HAP-1 (cell line): ENCODE data around the gene UVSSA.

Experiments
- DNase-seq, 2 experiments: peaks; one replicate each; pipeline ENCODE4 v3.0.0-alpha.2; 2016 to 2020; ENCODE audit warnings: low spot score in 2 of 2
- H3K27me3 ChIP-seq: fragments of 250-450 bp; sonication (Bioruptor Pico); 2 replicates; pipeline ENCODE4 v1.5.1; 2020; ENCODE audit warnings: low read depth, mild to moderate bottlenecking, moderate library complexity
- H3K36me3 ChIP-seq: fragments of 250-450 bp; sonication (Bioruptor Pico); replicated peaks from 2 replicates; pipeline ENCODE4 v1.5.1; 2020; ENCODE audit warnings: mild to moderate bottlenecking
- H3K4me1 ChIP-seq: fragments of 250-450 bp; sonication (Bioruptor Pico); 2 replicates; pipeline ENCODE4 v1.5.1; 2020; ENCODE audit warnings: mild to moderate bottlenecking
- H3K4me3 ChIP-seq: fragments of 250-450 bp; sonication (Bioruptor Pico); 2 replicates; pipeline ENCODE4 v1.5.1; 2020; ENCODE audit warnings: mild to moderate bottlenecking, moderate library complexity
- H3K9me3 ChIP-seq: fragments of 250-450 bp; sonication (Bioruptor Pico); 2 replicates; pipeline ENCODE4 v1.5.1; 2020; ENCODE audit warnings: mild to moderate bottlenecking, moderate library complexity
- in situ Hi-C: fragments of 300-500 bp; cut with MboI; formaldehyde crosslinking; loops from 3 replicates; pipeline ENCODE4 v1.14.3; 2020; ENCODE audit warnings: low sequenced_read_pairs, inconsistent platforms, mixed read lengths

UVSSA gene

GRCh38 chr4:1373892-1374705, 27.1 kb downstream of the UVSSA start:
- no peak overlapping the region for H3K4me3 ChIP-seq
- in situ Hi-C loops: loop anchor here (25.0 kb wide), 1 partner anchor 263 kb away; no protein-coding TSS in a partner anchor
- H3K4me1 ChIP-seq: peaks cover 6% of the 10 kb centered on the region
- DNase-seq: no peak
- H3K27me3 ChIP-seq: no peaks in the 10 kb centered on the region
- no peaks in the 10 kb centered on the region; the same call in 1 of the 2 replicates for H3K9me3 ChIP-seq
- H3K36me3 ChIP-seq: no peaks in the 10 kb centered on the region

DNA sequence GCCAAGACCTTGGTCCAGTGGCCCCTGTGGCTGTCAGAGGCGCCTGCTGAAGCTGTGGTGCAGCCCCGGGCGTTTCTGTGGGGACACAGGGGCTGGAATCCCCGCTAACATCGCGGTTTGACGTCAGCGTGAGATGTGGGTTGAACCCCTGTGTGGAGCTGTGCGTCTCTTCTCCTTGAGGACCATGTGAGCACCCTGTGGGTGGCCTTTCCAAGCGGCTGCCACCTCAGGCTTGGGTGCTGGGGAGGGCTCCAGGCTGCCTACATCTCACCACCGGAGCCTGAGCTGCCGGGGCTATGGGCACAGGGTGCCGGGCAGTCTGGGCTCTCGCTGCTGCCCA, 27.7 kb downstream of the UVSSA start:
- no peaks in the 10 kb centered on the region for H3K36me3 ChIP-seq
- in situ Hi-C loops: loop anchor here (25.0 kb wide), 1 partner anchor 263 kb away; no protein-coding TSS in a partner anchor
- no peak for DNase-seq
- H3K9me3 ChIP-seq: no peaks in the 10 kb centered on the region; the same call in 1 of the 2 replicates
- H3K27me3 ChIP-seq: no peaks in the 10 kb centered on the region
- H3K4me1 ChIP-seq: peaks cover 2% of the 10 kb centered on the region; the same call in 1 of the 2 replicates
- no peak overlapping the region for H3K4me3 ChIP-seq

DNA sequence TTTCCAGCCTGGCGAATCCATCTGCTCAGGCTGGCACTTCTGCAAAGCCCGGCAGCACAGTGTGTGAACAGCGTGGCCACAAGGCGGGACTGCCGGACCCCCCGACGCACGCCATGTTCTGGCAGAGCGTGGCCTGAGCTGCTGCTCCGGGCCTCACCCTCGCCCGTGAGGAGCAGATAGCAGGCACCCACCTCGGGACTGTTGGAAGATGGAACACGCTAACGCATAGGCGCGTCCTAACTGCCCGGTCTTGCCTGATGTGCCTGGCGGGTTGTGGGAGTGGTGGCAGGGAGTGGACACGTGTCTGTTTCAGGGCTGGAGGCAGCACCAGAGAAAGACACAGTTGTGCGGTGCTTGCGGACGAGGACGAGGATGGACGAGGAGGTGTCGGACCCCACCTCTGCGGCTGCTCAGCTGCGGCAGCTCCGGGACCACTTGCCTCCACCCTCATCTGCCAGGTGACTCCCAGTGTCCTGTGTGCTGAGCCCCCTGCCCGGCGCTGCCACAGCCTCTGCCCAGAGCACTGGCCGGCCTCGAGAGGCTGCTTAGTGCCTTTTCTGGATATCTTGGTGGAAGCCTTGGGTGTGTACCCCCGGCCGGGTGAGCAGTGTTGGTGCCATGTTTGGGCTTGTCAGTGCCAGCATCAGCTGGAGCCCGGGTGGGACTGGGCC, 28.2 kb downstream of the UVSSA start:
- Histone ChIP-seq H3K36me3 (no peaks in the 10 kb centered on the region), H3K4me3 (no peak overlapping the region), H3K27me3 (no peaks in the 10 kb centered on the region), H3K9me3 (no peaks in the 10 kb centered on the region; the same call in 1 of the 2 replicates), H3K4me1 (no peaks in the 10 kb centered on the region)
- in situ Hi-C loops: no loop called here
- no peak for DNase-seq

DNA sequence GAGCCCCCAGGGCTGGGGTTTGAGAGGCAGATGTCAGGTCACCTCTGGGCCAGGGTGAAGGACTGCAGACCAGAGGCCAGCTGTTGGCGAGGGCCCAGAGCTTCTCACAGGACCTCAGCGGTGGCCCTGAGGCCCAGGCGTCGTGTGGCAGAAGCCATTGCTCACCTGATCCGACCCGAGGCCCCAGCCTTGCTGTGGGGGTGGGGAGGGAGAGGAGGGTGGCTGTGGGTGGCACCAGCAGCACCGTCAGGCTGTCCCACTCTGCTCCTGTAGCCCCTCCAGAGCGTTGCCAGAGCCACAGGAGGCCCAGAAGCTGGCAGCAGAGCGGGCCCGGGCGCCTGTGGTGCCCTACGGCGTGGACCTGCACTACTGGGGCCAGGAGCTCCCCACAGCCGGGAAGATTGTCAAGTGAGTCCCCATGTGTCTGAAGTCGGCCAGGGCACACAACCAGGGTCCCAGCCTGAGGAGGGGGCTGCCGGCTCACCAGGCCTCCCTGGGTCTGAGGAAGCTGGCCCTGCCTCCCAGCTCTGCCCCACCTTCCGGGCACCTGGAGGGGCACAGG, 28.8 kb downstream of the UVSSA start:
- no peak for DNase-seq
- Histone ChIP-seq H3K9me3 (no peaks in the 10 kb centered on the region; the same call in 1 of the 2 replicates), H3K27me3 (no peaks in the 10 kb centered on the region), H3K36me3 (no peaks in the 10 kb centered on the region), H3K4me1 (no peaks in the 10 kb centered on the region), H3K4me3 (no peak overlapping the region)
- in situ Hi-C loops: no loop called here

DNA sequence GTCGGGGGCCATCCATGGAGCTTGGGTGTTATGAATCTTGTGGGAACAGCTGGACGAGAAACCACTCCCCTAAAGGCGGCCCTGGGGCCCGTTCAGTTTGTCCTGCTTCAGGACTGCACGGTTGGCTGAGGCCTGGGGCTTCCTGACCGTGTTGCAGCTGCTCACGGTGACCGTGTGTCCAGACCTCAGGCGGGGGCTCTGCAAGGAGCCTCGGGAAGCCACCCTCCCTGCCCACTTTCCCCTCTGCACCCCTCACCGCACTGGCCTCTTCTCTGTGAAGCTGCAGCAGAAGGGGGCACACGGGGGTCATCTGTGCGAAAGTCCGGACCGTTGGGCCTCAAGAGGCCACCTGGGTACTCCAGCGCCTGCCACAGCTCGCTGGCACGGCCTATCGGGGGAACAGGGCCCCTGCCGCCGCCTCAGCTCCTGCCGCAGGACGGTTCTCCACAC, 29.4 kb downstream of the UVSSA start:
- H3K4me3 ChIP-seq: no peak overlapping the region
- in situ Hi-C loops: no loop called here
- no peaks in the 10 kb centered on the region for H3K4me1 ChIP-seq
- no peak for DNase-seq
- H3K27me3 ChIP-seq: no peaks in the 10 kb centered on the region
- H3K36me3 ChIP-seq: no peaks in the 10 kb centered on the region
- H3K9me3 ChIP-seq: no peaks in the 10 kb centered on the region; the same call in 1 of the 2 replicates

- in situ Hi-C loops: no loop called here
- H3K4me3 ChIP-seq: no peak overlapping the region
- H3K27me3 ChIP-seq: no peaks in the 10 kb centered on the region
These were observed 30.0 kb downstream of the UVSSA start for GRCh38 chr4:1376841-1377605.

DNA sequence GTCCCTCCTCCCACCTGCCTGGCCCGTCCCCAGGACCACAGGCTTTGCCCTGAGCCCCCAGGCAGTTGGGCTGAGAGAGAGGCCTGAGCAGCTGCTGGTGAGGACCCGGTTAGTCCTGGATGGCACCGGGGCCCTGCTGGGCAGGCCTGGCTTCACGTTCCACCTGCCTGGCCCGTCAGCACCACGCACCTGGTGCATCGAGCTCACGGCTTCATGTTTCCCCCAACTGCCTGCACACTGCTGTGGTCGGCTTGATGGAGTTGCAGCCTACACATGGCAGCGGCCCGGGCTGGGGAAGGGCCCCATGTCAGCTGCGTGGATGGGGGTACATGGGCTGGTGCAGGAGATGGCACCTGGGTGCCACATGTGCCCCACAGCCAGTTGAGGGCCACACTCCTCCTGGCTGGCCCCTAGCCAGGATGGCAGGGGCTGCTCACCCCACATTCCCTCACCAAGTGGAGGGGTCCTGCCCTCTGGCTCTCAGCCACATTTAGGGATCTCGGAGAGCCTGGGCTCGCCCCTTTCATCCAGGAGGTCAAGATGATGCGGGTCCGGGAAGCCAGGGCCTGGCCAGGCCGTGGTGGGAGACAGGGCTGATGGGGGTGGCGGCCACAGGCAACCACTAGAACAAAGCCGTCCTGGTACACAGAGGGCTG, 30.7 kb downstream of the UVSSA start:
- no peaks in the 10 kb centered on the region; the same call in 1 of the 2 replicates for H3K9me3 ChIP-seq
- H3K4me3 ChIP-seq: no peak overlapping the region
- no peaks in the 10 kb centered on the region for H3K4me1 ChIP-seq
- no peak for DNase-seq
- H3K27me3 ChIP-seq: no peaks in the 10 kb centered on the region
- in situ Hi-C loops: no loop called here
- H3K36me3 ChIP-seq: no peaks in the 10 kb centered on the region

More at GRCh38 chr4:1376841-1377605, 30.0 kb downstream of the UVSSA start:
- no peaks in the 10 kb centered on the region for H3K36me3 ChIP-seq
- H3K4me1 ChIP-seq: no peaks in the 10 kb centered on the region
- no peaks in the 10 kb centered on the region; the same call in 1 of the 2 replicates for H3K9me3 ChIP-seq
- DNase-seq: no peak

- H3K4me1 ChIP-seq: no peaks in the 10 kb centered on the region
- H3K27me3 ChIP-seq: no peaks in the 10 kb centered on the region
- DNase-seq: no peak
- in situ Hi-C loops: no loop called here
- H3K9me3 ChIP-seq: no peaks in the 10 kb centered on the region
- H3K4me3 ChIP-seq: no peak overlapping the region
- H3K36me3 ChIP-seq: no peaks in the 10 kb centered on the region
These were observed 31.7 kb downstream of the UVSSA start for GRCh38 chr4:1378559-1379231.

DNA sequence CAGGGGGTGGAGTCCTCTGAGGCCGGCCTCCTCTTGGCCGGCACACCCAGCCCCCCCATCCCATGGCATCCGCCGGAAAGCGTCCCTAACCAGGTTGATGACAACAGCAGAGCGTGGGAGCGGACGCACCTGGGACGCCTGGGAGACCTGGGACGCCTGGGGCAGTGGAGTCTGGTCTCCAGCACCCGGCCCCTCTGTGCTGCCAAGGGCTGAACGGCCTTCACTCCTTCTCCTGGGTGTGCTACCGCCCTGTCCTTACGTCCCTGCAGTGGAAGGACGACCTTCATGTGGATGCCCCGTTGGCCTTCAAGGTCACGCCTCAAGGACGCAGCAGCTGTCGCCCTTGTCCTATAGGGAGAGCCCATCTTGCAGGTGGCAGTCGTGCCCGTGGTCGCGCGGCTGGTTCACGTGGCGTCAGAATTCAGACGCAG, 32.4 kb downstream of the UVSSA start:
- H3K9me3 ChIP-seq: no peaks in the 10 kb centered on the region
- no peaks in the 10 kb centered on the region for H3K36me3 ChIP-seq
- no peak for DNase-seq
- H3K4me1 ChIP-seq: no peaks in the 10 kb centered on the region
- no peaks in the 10 kb centered on the region for H3K27me3 ChIP-seq
- no peak overlapping the region for H3K4me3 ChIP-seq
- in situ Hi-C loops: no loop called here

- in situ Hi-C loops: no loop called here
- Histone ChIP-seq H3K4me3 (no peak overlapping the region), H3K4me1 (no peaks in the 10 kb centered on the region), H3K27me3 (no peaks in the 10 kb centered on the region), H3K36me3 (no peaks in the 10 kb centered on the region), H3K9me3 (no peaks in the 10 kb centered on the region)
- no peak for DNase-seq
These were observed 32.9 kb downstream of the UVSSA start for GRCh38 chr4:1379801-1380331.

DNA sequence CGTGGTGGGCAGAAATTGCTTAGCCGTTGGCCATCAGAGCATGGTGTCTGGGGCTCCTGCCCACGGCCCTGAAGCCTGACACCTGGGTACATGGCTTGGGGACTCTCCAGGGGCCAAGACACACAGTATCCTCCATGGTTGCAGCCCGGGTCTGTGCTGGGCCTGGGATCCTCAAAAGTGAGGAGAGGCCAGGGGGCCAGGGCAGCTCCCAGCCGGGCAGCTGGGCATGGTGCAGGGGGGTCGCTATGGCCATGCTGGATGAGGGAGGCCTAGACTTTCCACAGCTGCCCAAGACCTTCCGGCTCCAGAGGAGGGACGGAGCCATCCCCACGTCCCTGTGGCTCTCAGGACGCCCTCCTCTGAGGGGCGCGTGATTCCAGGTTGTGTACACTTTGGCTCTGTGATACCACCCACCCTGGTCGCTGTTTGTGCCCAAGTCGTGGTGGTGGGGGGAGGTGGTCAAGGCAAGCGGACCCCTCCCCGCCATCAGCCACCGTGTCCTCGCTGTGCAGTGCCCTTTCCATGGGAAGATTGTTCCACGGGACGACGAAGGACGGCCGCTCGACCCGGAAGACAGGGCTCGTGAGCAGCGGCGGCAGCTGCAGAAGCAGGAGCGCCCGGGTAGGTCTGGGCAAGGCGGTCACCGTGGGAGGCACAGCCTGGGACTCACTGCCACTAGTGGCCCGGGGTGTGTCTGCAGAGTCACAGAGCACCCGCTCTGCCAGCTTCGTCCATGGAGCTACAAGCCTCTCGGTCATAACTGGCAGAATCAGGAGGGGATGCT, 33.6 kb downstream of the UVSSA start:
- no peak overlapping the region for H3K4me3 ChIP-seq
- no peaks in the 10 kb centered on the region for H3K27me3 ChIP-seq
- no peaks in the 10 kb centered on the region for H3K9me3 ChIP-seq
- H3K4me1 ChIP-seq: no peaks in the 10 kb centered on the region
- DNase-seq: no peak
- in situ Hi-C loops: no loop called here
- H3K36me3 ChIP-seq: no peaks in the 10 kb centered on the region

DNA sequence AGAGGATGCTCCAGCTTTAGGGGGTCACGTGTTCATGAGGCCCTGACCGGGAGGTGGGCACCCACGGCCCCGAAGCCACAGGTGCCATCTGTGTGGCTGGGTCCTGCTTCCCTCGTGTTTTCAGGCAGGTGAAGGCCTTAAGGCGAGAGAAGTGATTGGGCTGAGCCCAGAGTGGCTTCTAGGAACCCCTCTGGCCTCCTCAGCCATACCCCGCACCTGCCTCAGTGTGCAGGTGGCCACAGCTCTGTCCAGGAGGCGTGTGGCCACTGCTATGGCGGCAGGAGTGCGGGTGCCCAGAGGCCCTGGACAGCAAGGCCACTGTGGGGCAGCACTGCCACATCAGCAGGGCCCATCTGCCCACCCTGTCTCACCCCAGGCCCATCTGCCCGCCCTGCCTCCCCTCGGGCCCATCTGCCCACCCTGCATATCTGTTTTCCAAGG, 34.2 kb downstream of the UVSSA start:
- Histone ChIP-seq H3K9me3 (no peaks in the 10 kb centered on the region), H3K4me3 (no peak overlapping the region), H3K27me3 (no peaks in the 10 kb centered on the region), H3K36me3 (no peaks in the 10 kb centered on the region; the same call in 1 of the 2 replicates), H3K4me1 (no peaks in the 10 kb centered on the region)
- in situ Hi-C loops: no loop called here
- DNase-seq: no peak
